C4-2B (cell line): ENCODE measurements around the gene BFSP1.

Experiments used
- H3K27ac ChIP-seq: fragments of 450-650 bp; 2 replicates; pipeline ENCODE4 v1.5.1; 2017
- ZFX ChIP-seq: fragments of 450-650 bp; IDR thresholded peaks from 2 replicates; pipeline ENCODE4 v1.6.1; 2017
- TF ChIP-seq, protein P1 (sequence below): fragments of 450-650 bp; conservative IDR thresholded peaks from 2 replicates; pipeline ENCODE4 v1.5.1; 2017; ENCODE audit warnings: mild to moderate bottlenecking

BFSP1 gene

DNA sequence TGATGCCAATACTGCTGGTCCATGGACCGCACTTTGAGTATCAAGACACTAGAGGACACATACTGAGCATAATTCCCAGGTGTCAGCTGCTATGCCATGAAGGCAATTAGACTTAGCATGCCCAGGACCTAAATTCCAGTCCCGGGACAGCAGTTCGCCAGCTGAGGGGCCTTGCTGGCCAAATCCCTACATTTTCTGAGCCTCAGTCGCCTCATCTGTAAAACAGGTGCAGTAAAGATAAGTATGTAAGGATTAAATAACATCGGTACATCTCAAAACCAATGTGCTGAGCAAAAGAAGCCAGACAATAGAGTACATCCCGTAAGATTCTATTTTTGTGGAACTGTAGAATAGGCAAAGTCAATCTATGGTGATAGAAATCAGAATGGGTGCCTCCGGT, 1.0 kb downstream of the BFSP1 start:
- H3K27ac ChIP-seq, result no peak overlapping the region
- TF ChIP-seq ZFX, result no peak
- TF ChIP-seq, protein P1, sequence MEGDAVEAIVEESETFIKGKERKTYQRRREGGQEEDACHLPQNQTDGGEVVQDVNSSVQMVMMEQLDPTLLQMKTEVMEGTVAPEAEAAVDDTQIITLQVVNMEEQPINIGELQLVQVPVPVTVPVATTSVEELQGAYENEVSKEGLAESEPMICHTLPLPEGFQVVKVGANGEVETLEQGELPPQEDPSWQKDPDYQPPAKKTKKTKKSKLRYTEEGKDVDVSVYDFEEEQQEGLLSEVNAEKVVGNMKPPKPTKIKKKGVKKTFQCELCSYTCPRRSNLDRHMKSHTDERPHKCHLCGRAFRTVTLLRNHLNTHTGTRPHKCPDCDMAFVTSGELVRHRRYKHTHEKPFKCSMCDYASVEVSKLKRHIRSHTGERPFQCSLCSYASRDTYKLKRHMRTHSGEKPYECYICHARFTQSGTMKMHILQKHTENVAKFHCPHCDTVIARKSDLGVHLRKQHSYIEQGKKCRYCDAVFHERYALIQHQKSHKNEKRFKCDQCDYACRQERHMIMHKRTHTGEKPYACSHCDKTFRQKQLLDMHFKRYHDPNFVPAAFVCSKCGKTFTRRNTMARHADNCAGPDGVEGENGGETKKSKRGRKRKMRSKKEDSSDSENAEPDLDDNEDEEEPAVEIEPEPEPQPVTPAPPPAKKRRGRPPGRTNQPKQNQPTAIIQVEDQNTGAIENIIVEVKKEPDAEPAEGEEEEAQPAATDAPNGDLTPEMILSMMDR, result no peak

GRCh38 chr20:17529586-17529985, 1.6 kb downstream of the BFSP1 start:
- no peak overlapping the region for H3K27ac ChIP-seq
- no peak for TF ChIP-seq ZFX
- TF ChIP-seq, protein P1, result no peak

- H3K27ac ChIP-seq, result no peak overlapping the region
- TF ChIP-seq, protein P1, result no peak
- no peak for TF ChIP-seq ZFX
These were observed 5.5 kb downstream of the BFSP1 start for GRCh38 chr20:17525650-17526049.

GRCh38 chr20:17525132-17525531, 6.0 kb downstream of the BFSP1 start:
- no peak for TF ChIP-seq ZFX
- TF ChIP-seq, protein P1, result no peak
- H3K27ac ChIP-seq, result no peak overlapping the region

DNA sequence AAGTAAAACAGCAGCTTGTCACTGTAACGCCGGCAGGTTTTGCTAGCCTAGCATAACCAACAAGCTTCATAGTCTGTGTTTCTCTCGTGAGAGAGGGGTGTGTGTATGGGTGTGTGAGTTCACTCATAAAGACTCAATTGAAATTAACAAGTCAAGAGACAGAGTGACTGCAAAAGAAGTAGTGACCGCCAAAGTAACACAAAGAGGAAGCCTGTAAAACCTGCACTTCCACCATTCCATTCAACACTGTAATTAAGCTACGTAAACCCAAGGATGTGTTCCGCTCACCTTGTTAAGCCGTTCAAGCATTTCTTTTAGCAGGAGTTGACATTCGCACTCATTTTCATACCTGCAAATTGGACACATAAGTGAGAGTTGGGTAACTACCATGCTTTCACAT, 6.6 kb downstream of the BFSP1 start:
- TF ChIP-seq, protein P1, result no peak
- no peak for TF ChIP-seq ZFX
- no peak overlapping the region for H3K27ac ChIP-seq

- TF ChIP-seq ZFX, result no peak
- TF ChIP-seq, protein P1, result no peak
- no peak overlapping the region for H3K27ac ChIP-seq
These were observed 7.9 kb downstream of the BFSP1 start for GRCh38 chr20:17523326-17523725.

DNA sequence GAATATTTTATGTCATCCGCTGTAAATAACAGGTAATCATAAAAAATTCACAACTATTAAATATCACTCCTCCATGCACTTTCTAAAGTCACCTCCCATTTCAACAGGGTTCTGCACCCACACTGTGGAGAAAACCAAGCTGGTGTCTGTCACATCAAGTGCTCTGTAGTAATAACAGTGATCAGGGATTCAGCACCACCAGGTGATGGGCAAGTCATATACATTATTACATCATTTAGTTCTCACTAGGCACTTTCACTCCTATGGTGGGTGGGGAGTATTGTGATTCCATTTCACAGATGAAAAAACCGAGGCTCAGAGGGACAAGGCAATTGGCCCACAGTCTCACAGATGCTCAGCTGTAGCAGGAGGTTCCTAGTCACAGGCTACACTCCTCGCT, 8.7 kb downstream of the BFSP1 start:
- H3K27ac ChIP-seq, result no peak overlapping the region
- TF ChIP-seq, protein P1, result no peak
- no peak for TF ChIP-seq ZFX
